Activated CD4-positive, CD25-positive, alpha-beta regulatory T cell treated with anti-CD3 and anti-CD28 coated beads, Interleukin-2, amount 50 U/mL, for 16 hours (primary cell): ENCODE results near the gene ANGEL1.
A peak's percentile ranks its signal among the peaks of the same experiment; 100 is the strongest.

Source experiments
- DNase-seq: peaks from one replicate; pipeline ENCODE4 v3.0.0-alpha.2; 2020; ENCODE audit warnings: low read depth, low spot score

Gene ANGEL1

DNA sequence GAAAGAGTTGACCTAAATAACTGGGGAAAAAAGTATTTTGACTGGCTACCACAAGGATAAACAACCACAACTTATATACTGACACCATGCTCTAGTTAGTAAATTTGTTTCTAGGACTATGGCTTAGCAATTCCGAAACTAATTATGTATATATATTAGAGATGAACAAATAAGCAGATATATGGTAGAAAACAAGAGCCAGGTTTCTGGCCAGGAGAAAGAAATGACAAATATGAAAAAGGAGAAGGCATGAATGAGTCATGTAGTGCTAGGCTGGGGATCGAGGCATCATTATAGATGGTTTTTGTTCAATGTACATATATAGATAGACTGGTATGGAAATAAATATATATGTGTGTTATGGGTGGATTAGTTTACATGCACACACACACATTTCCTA, 8.0 kb upstream of the ANGEL1 start:
- DNase-seq: no peak

DNA sequence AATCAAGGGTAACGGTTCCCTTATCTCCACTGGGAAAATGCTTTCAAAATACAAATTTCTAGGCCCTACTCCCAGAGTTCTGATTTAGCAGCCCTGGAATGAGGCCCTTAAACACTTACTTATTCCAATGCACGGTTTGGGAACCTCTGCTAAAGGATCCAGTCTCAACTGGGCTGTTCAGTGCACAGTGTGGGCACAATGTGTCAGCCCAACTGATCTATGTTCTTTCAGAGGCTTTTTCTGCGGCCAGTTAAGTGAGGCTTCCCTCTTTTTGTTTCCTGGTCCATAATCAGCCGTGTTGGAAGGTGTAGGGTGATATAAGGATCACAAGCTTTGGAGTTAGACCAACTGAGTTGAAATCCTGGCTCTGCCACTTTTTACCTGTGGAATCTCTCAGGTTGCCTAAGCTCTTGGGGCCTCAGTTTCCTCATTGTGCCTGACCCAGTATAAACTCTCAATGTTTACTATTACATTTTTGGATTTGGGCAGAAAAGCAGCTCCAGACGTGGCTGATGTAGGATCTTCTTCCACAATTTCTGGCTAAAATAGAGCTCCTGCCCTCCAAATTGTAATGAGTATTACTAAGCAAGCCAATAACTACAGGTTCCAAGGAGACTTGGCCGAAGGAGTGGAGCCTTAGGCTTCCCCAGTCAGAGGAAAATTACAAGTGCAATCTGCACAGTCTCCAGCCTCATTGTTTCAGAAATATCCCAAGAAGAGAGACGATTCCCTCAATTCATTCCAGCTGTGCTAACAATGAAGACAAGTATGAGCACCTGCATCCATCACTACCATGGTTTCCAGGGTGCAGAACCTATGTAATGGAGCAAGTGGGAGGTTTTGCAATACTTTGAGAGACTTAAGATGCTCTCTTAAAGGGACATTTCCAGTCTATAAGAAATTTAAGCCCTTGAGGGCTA, 2.3 kb upstream of the ANGEL1 start:
- no peak for DNase-seq

DNA sequence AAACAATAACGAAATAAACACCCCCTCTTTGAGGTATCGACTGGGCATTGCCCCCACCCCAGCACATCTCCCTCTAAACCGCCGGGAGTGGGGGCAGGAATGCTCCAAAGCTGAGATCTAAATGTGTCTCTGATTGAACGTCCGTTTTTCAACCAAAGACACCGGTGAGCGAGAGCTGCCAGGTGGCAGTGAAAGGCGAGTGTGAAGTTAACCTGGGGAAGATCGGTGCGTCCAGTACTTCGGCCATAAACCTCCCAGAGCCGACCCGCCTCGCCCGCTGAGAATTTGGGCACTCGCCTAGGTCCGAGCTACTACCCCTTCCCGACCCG, 625 bp downstream of the ANGEL1 start:
- no peak for DNase-seq

DNA sequence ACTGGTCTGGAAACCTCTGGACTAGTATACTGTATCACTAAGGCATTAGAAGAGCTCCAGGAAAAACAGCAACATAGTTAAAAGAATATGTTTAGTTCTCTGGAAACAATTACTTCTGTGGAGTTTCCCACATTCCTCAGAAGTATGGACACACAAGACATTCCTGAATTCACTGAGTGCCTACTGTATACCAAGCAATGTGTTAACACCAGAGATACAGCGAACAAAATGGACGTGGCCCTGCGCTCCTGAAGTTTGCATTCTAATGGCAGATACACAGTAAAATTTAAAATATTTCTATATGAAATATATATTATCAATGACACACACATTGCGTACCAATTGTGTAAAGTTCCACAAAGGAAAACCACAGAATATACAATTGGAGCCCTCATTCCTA, 1.1 kb downstream of the ANGEL1 start:
- no peak for DNase-seq

DNA sequence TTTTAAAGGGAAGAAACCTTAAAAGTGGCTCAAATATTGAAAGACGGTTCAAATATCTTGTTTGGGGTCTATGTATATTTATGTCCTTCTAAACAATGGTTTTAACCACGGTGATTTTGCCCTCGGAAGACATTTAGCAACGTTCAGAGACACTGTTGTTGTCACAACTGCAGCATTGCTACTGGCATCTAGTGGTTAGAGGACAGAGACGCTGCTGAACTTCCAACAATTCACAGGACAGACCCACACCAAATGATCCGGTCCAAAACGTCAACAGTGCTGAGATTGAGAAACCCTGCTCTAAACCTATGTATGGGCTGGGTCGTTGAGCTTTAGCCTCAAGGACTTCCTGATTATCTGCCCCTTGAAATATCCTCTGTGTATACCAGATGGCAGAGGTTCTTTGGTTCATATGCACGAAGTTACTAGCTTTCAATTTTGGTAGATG, 1.7 kb downstream of the ANGEL1 start:
- DNase-seq: no peak

DNA sequence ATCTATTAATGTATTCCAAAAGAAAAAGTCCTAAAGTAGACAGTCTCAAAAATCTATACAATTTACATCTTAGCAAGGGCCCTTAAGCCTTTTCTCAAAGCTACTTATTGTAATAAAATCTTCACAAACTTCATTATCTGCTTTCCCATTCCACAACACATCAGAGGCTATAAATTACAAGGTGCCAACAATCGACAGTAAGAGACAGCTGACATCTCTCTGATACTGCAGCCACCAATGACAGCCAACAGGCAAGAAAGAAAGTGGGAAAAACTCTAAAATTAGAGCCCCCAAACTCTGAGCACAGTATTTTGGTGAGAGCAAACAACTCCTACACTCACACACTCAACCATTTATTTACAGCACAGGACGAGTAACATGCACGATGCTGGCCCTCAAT, 2.2 kb downstream of the ANGEL1 start:
- DNase-seq: no peak

DNA sequence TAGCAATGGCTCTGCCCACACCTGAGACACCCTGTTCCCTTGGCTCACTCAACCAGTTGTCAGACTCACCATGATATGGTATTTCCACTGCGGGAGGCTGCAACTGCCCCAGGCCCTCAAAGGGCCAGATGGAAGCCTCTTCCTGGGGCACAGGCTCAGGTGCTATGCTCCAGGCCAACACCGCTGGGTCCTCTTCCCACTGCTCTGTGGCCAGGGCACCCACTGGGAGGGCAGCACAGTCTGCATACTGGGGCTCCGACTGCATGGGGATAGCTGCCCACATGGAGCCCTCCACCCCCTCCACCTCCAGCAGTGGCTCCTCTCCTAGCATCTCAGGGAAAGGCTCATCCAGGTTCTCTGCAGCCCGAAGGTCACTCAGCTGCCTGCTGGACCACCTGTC, 3.7 kb downstream of the ANGEL1 start:
- no peak for DNase-seq

DNA sequence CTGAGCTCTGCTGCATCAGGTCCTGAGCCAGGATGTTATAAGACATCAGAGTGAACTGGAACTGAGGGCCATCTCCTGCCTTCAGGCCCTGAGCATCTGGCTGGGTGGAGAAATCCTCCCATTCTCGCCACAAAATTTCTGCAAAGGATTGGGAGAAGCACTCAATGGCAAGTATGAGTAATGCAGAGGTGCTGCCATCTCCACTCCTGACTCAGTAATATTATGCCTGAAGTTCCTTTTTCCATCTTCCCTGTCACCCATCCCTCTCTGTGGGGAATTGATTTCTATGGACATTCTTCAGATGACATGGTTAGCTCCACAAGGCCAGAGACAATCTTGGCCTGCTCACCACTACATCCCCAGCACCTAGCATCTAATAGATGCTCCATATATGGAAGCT, 4.7 kb downstream of the ANGEL1 start:
- DNase-seq: no peak

DNA sequence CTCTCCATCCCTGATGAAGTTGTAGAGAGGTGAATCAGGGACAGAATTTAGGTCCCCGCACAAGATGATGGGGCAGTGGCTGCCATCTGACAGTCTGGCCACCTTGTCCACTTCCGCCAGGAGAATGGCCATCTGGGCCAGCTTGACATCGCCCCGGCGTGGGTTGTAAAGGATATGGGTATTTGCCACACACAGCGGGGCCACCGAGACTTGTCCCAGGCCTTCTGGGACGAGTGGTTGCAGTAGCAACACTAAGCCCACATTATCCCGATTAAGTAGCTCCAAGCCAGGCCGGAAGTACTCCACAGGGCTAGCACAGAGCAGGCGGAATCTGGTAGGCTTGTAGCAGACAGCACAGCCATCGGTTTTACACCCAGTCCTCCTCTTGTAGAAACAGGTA, 6.2 kb downstream of the ANGEL1 start:
- no peak for DNase-seq

DNA sequence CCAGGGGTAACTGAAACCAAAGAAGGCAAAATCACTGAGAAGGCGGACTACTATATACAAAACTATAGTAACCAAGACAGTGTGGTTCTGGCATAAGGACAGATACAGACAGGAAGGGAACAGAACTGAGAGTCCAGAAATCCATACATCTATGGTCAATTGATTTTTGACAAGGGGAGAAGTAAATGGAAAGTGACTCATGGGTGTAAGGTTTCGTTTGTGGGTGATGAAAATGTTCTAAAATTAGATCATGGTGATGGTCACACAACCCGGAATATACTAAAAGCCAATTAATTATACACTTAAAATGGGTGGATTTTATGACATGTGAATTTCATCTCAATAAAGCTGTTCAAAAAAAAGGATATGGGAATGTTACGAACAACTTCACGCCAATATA, 18.7 kb downstream of the ANGEL1 start:
- no peak for DNase-seq

DNA sequence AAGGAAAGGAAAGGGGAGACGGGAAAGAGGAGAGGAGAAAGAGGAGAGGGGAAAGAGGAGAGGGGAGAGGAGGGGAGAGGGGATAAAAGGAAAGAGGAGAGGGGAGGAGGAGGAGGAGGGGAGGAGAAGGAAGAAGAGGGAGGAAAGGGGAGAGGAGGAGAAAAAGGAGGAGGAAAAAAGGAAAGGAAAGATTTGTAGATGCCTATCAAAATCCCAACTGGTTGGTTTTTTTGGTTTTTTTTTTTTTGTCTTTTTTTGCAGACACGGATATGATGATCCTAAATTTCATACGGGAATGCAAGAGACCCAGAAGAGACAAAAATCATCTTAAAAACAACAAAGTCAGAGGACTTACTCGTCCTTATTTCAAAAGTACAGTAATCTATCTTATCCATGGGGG, 19.4 kb downstream of the ANGEL1 start:
- no peak for DNase-seq

DNA sequence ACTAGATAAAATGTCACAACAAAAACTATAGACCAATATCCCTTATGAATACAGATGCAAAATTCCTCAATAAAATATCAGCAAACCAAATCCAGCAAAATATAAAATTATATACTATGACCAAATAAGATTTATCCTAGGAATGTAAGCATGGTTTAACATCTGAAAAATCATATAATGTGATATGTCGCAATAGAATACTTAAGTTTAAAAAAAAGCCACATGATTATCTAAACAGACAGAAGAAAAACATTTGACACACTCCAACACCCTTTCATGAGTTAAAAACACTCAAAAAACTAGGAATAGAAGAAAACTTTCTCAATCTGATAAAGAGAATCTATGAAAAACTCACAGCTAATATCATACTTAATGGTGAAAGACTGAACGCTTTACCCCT, 20.3 kb downstream of the ANGEL1 start:
- no peak for DNase-seq

DNA sequence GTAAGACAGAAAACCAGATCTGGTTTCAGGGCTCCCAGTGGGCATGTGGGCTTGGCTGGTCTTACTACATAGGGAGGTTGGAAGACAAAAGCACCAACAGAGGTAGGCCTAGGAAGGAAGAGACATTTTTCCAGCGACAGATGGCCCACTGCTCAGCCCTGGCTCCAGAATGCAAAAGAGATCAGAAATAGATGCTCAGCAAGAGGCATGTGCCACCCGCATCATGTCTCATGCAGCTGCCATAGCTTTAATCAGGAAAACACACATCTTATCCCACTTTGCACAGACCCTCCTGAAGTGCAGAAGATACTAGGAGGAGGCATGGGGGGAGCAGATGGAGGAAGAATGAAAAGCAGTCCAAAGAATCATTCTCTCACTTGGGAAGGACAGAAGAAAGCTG, 26.1 kb downstream of the ANGEL1 start:
- no peak for DNase-seq

DNA sequence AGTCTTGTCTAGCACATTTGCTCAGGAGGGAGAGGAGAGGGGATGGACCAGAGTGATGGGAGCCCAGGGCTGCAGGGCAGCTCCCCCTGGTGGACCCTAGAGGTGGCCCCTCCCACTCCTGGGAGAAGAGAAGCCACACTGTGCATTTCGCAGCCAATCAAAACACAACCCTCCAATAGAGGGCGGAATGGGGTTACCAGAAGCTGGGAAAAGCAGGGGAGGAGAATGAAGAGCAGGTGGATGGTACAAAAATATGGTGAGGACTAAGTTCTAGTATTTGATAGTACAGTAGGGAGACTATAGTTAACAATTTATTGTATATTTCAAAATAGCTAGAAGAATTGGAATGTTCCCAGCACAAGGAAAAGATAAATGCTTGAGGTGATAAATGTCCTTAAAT, 27.8 kb downstream of the ANGEL1 start:
- peak; percentile 16 for DNase-seq

DNA sequence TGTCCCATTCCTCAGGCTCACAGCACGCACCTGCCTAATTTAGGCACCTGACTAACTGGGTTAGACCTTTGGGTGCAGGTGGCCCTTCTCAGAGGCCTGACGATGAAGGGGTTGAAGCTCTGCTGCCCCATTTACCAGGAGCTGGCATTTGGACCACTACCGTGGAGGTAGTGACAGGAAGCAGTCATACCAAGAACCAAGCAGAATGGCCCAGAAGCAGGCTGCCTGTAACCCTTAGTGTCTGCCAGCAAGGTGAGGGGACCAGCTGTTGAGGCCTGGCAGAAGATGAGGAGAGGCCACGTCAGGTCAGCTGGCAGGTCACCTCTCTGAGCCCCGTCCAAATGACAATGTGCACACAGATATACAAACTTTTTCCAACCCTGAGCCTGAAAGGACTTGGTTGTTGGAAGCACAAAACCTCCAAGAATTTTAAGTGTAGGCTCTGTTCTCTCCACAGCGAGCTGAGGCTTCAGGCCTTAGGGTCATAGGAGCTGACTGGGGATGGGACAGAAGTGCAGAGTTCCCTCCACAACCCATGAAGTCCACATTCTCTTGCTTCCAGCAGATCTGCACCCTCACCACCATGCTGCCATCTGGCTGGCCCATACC, 28.3 kb downstream of the ANGEL1 start:
- no peak for DNase-seq

DNA sequence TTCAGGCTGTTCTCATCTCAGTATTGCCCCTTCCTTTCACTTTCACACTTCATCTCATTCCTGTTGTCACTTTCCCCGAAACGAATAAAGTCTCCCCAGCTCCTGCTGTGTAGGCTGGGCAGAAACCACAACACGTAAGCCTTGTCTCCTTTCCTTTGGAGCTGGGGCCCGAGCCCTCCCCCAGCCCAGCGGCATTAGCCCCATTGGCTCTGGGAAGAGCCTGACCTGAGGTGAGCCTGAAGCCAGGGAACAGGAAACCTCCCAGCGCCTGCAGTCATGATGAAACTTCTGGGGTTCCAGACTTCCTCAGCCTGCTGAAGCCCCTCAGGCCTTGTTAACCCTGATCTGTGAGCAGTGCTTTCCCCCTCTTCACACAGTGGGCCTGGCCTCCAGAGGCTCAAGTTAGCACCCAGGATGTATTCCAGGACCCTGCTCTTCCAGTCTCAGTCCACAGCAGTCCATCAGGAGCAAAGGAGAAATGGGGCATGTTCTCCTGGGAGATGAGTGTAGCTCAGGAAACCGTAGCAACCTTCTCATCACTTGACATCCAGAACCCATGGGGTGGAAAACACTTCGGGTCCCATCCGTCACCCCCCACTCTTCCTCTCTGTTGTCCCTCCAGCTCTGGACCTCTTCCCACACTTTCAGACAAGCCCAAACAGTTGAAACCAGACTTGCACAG, 29.7 kb downstream of the ANGEL1 start:
- DNase-seq: no peak

DNA sequence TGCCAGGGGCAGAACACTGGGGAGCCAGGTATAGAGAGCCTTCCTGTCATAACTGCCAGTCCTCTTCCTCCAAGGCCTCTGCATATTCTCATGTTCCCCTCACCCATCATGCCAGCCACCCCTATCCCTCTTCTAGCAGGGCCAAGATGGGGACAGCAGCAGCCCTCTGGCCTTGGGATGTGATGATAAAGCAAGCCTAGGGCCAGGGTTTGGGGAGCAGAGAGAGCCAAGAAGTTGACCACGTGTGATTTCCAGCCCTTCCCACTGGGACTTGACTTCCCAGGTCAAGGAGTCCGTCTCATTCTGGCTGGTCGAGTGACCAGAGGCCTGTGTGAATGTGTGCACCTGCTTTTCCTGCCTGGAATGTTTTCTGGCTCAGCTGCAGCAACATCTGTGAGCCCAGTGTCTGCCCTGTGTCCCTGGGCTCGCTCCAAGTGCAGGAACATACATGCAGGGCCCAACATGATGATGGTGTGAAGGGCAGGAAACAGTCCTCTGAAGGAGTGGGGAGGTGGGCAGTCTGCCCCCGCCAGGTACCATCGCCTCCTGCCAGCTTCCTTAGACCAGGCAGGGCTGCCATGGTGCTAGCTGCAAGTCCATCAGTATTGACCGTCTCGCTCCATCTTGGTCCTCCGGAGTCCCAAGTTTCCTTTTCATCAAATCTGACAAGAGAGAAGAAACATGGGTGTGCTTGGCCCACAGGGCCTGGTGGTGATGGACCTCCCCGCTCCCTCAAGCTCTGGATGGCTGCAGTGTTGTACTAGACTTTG, 30.4 kb downstream of the ANGEL1 start:
- DNase-seq: no peak

DNA sequence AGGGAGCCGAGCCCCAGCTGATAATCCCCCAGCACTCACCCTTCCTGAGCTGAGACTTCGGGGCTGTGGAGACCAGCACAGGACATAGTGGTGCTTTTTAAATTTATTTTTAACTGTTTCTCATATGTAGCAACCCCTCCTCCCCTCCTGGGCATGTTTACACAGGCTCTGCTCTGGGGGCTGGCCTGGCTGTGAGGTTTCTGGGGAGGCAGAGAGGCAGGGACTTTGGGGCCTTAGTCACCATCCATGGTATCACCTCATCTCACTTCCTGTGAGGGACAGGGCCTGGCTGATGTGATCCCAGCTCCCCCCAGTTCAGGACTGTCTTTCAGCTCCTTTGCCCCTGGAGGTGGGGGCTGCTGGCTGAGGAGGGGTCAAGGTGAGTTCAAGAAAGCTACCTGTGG, 31.0 kb downstream of the ANGEL1 start:
- no peak for DNase-seq

DNA sequence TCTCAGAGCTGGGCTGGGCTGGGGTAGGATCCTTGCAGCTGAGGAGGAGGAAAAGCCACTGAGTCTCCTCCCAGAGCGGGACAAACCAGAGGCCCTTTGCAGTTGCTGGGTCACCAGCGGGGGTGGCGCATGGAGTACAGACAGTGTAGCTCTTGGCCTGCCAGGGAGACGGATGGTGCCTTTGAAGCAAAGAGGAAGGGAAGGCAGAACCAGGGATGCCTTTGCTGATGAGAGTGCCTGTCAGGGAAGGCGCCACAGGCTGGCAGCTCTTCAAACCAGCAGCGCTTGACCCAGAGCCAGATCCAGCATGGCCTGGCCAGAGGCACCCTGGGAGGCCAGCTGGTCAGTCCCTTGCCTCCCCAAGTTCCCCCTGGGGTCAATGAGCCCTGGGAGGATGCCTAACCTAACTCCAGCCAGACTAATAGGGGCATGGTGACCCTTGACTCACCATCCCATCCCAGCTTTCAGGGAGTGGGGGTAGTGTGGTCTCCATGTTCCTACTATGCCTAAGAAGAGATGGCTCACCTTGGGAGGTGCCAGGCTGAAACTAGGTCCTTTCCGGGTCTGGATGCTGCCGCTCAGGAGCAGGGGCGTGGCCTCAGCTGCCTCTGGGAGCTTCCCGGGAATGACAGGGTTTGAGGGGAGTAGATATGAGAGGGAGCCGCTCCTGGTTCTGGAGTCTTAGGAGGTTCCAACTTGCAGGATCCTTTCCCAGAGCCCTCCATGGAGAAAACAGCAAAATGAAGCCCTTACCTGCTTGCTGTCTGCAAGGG, 31.6 kb downstream of the ANGEL1 start:
- no peak for DNase-seq

DNA sequence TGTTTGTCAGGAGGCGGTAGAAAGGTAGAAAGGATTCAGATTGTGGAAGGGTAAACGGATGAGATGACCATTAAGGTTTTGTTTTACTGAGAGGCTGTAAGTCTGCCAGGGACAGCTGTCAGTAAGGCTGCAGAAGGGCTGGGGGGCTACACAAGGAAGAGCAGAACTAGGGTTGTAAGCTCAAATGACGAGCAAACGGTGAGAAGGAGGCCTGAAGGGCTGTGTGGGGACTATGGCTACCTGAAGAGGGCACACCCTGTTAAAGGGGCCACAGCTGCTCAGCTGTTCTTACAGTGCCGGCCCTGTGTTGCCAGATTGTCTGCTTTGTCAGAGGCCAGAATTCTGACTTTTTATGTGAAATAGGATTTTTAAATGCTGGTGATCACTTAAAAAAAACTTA, 32.3 kb downstream of the ANGEL1 start:
- DNase-seq: no peak

DNA sequence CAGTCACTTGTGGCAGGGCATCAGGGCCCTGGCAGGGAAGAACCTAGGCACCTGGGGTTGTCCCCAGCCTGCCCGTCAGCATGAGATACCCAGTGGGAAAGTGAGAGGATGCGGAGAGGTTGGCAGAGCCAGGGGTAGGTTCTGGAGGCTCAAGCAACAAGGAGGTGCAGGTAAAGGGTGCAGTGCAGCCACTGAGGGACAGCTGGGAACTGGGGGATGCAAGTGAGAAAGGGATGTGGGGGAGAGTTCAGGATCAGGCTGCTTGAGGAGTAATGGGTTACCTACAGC, 32.7 kb downstream of the ANGEL1 start:
- DNase-seq: no peak
